Panc1 (cell line): ENCODE results near the gene MYH1. TPM values are rescaled to one million over a fixed set of nuclear protein-coding genes. Genes with fewer than 3 reads are reported as not detected.

ENCODE experiments used
- ATAC-seq: fragments of 200-7000 bp; cut with Tn5 transposase; 2 replicates; pipeline ENCODE4 v1.9.1; 2020; ENCODE audit warnings: mild to moderate bottlenecking, moderate library complexity
- BruUV-seq: library from RNA; stranded (reverse); fragments of 400-500 nt; replicated peaks from 2 replicates; lab custom pipeline; 2021; lab: Mats Ljungman, UMichigan
- CTCF ChIA-PET: fragments of 300-600 bp; sonication (Branson Sonifier 250); formaldehyde crosslinking; loops from one replicate; lab custom pipeline; 2022; ENCODE audit warnings: antibody characterized with exemption; lab: Charles Lee
- POLR2A ChIA-PET: fragments of 300-600 bp; sonication (Branson Sonifier 250); formaldehyde crosslinking; loops from one replicate; lab custom pipeline; 2022; ENCODE audit warnings: antibody characterized with exemption; lab: Charles Lee
- DNase-seq: peaks from one replicate; pipeline ENCODE4 v3.0.0-alpha.2; 2010; ENCODE audit warnings: low read depth, low spot score
- H3K27ac ChIP-seq: 2 replicates; pipeline ENCODE4 v1.5.1; 2011; ENCODE audit warnings: mild to moderate bottlenecking, low read length, inconsistent platforms
- H3K27me3 ChIP-seq: fragments of 200-500 bp; sonication (Bioruptor generic); 2 replicates; pipeline ENCODE4 v1.6.0; 2014; ENCODE audit warnings: low read length, inconsistent platforms; ENCODE audit not compliant: control insufficient read depth, insufficient read depth
- H3K36me3 ChIP-seq: fragments of 200-500 bp; sonication (Bioruptor generic); 2 replicates; pipeline ENCODE4 v1.5.1; 2014; ENCODE audit warnings: inconsistent platforms, mild to moderate bottlenecking, low read length, moderate library complexity; ENCODE audit not compliant: control insufficient read depth, insufficient read depth
- H3K4me1 ChIP-seq: 2 replicates; pipeline ENCODE4 v1.5.1; 2011; ENCODE audit warnings: inconsistent platforms, mild to moderate bottlenecking, low read length, moderate library complexity; ENCODE audit not compliant: control insufficient read depth, insufficient read depth
- H3K4me3 ChIP-seq, 2 experiments: 2 replicates each; pipeline ENCODE4 v1.5.1; 2011 to 2012; ENCODE audit warnings: low read depth in 2 of 2, low read length in 2 of 2, mild to moderate bottlenecking in 2 of 2, inconsistent platforms in 1 of 2, moderate library complexity in 1 of 2
- H3K9me3 ChIP-seq: fragments of 200-500 bp; sonication (Bioruptor generic); 2 replicates; pipeline ENCODE4 v1.5.1; 2014; ENCODE audit warnings: low read depth, mild to moderate bottlenecking, inconsistent platforms, low read length, moderate library complexity; ENCODE audit not compliant: control insufficient read depth, insufficient read depth
- POLR2AphosphoS5 ChIP-seq: IDR thresholded peaks from 2 replicates; pipeline ENCODE4 v1.6.1; 2012; ENCODE audit warnings: mild to moderate bottlenecking, low read depth, low read length, moderate library complexity
- REST ChIP-seq, 2 experiments: IDR thresholded peaks; 2 replicates each; pipeline ENCODE4 v1.6.1; 2011 to 2012; ENCODE audit warnings: low read depth in 2 of 2, control low read depth in 1 of 2, low read length in 1 of 2, mild to moderate bottlenecking in 1 of 2, moderate library complexity in 1 of 2; ENCODE audit not compliant: insufficient read depth in 1 of 2
- SIN3A ChIP-seq: IDR thresholded peaks from 2 replicates; pipeline ENCODE4 v1.6.1; 2012; ENCODE audit warnings: low read depth, mild to moderate bottlenecking, low read length, moderate library complexity, borderline replicate concordance; ENCODE audit not compliant: insufficient read depth
- TCF7L2 ChIP-seq: IDR thresholded peaks from 2 replicates; pipeline ENCODE4 v1.6.1; 2011; ENCODE audit warnings: mild to moderate bottlenecking, low read depth, low read length, inconsistent platforms
- in situ Hi-C: cut with HindIII; loops from 2 replicates; pipeline ENCODE4 v1.10.0; 2016; ENCODE audit warnings: low sequenced_read_pairs, low pct_unique_long_range_greater_than_20kb
- intact Hi-C: fragments of 100-400 bp; cut with micrococcal nuclease; formaldehyde crosslinking; loops from one replicate; pipeline ENCODE4 v1.10.0; 2022; ENCODE audit not compliant: unreplicated experiment
- total RNA-seq: library from RNA; stranded (reverse); gene quantifications from one replicate; pipeline ENCODE4 v1.2.1, GENCODE V29; 2021; ENCODE audit not compliant: unreplicated experiment
- TF ChIP-seq, protein P1 (sequence below): fragments of 450-650 bp; IDR thresholded peaks from 2 replicates; pipeline ENCODE4 v1.5.1; 2017; ENCODE audit warnings: mild to moderate bottlenecking

The MYH1 gene
- total RNA-seq, 1 experiment from 2014 or later, result not detected

- Histone ChIP-seq H3K9me3 (no peaks in the 10 kb centered on the region), H3K4me1 (no peaks in the 10 kb centered on the region), H3K27me3 (no peaks in the 10 kb centered on the region), H3K27ac (no peak overlapping the region), H3K4me3 (no peak overlapping the region), H3K36me3 (no peaks in the 10 kb centered on the region)
- no TSS peak for BruUV-seq
- in situ Hi-C loops, result no loop called here
- DNase-seq (no peak), ATAC-seq (no peak)
- TF ChIP-seq SIN3A (no peak), TCF7L2 (no peak), POLR2AphosphoS5 (no peak), REST (IDR thresholded peaks at IDR 0.05; ENCODE audit: insufficient read depth in 1 of 2, low read depth in 2 of 2, low read length in 1 of 2) (no peak)
- TF ChIP-seq, protein P1, sequence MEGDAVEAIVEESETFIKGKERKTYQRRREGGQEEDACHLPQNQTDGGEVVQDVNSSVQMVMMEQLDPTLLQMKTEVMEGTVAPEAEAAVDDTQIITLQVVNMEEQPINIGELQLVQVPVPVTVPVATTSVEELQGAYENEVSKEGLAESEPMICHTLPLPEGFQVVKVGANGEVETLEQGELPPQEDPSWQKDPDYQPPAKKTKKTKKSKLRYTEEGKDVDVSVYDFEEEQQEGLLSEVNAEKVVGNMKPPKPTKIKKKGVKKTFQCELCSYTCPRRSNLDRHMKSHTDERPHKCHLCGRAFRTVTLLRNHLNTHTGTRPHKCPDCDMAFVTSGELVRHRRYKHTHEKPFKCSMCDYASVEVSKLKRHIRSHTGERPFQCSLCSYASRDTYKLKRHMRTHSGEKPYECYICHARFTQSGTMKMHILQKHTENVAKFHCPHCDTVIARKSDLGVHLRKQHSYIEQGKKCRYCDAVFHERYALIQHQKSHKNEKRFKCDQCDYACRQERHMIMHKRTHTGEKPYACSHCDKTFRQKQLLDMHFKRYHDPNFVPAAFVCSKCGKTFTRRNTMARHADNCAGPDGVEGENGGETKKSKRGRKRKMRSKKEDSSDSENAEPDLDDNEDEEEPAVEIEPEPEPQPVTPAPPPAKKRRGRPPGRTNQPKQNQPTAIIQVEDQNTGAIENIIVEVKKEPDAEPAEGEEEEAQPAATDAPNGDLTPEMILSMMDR, result no peak
- POLR2A ChIA-PET, result no interaction called here
- intact Hi-C loops, result no loop called here
- CTCF ChIA-PET, result no interaction called here
Measured at GRCh38 chr17:10558049-10558448, 39.7 kb upstream of the MYH1 start.

GRCh38 chr17:10557422-10557821, 39.1 kb upstream of the MYH1 start:
- H3K36me3 ChIP-seq, result no peaks in the 10 kb centered on the region
- H3K27me3 ChIP-seq, result no peaks in the 10 kb centered on the region
- CTCF ChIA-PET, result no interaction called here
- POLR2A ChIA-PET, result no interaction called here
- DNase-seq (no peak), ATAC-seq (no peak)
- no peaks in the 10 kb centered on the region for H3K9me3 ChIP-seq
- no peak overlapping the region for H3K27ac ChIP-seq
- TF ChIP-seq, protein P1, result no peak
- TF ChIP-seq REST (IDR thresholded peaks at IDR 0.05; ENCODE audit: insufficient read depth in 1 of 2, low read depth in 2 of 2, low read length in 1 of 2) (no peak), SIN3A (no peak), TCF7L2 (no peak), POLR2AphosphoS5 (no peak)
- H3K4me3 ChIP-seq, result no peak overlapping the region
- intact Hi-C loops (no loop called here), in situ Hi-C loops (no loop called here)
- no TSS peak for BruUV-seq
- no peaks in the 10 kb centered on the region for H3K4me1 ChIP-seq
